ENCODE results near the gene FARP1. TPM values are rescaled to one million over a fixed set of nuclear protein-coding genes. Genes with fewer than 3 reads are reported as not detected.

FARP1 gene
- total and polyA plus RNA-seq, 3 experiments from 2014 or later, result 0.16 to 0.27 (median 0.26) TPM

DNA sequence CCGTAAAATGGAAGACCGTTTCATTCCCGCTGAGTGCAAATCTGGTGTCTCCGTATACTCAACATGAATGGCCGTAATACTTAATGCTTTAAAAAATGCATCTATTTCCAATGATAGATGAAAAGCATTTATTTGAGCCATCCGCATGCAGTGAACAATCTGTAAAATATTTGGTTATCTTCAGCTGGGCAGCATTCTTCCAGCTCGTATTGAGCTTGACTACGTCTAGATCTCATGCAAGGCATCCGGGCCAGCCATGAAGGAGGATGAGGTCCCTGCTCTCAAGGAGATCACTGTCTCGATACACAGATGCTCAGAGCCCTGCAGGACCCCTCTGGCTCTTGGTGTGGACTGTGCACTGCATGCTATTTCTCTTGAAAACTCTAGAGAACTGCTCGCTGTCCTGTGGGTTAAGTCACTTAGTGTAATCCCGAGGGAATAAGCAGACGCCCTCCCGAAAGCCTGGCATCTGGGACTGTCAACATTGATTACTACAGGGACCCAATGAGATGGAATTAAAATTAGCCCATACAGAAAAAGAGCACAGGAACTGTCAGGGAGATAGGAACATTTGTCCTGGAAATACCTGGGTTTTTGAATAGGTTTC lies 146.5 kb downstream of the FARP1 start:
- Mint-ChIP-seq H3K36me3 (no peaks in the 10 kb centered on the region), H3K27ac (no peak overlapping the region), H3K9me3 (no peaks in the 10 kb centered on the region), H3K4me1 (no peaks in the 10 kb centered on the region), H3K27me3 (peaks cover 14 to 17% of the 10 kb centered on the region in 2 donors), H3K4me3 (no peak overlapping the region)
- Histone ChIP-seq H3K4me1 (ENCODE audit: insufficient read depth, low read length) (no peaks in the 10 kb centered on the region), H3K27me3 (ENCODE audit: insufficient read depth, low read length, poor library complexity, severe bottlenecking) (no peaks in the 10 kb centered on the region), H3K27ac (ENCODE audit: low read depth, low read length) (no peak overlapping the region), H3K36me3 (ENCODE audit: insufficient read depth, low read length) (no peaks in the 10 kb centered on the region), H3K9me3 (ENCODE audit: low read length) (no peaks in the 10 kb centered on the region), H3K4me3 (ENCODE audit: low read length) (no peak overlapping the region)
- ChIA-PET POLR2A (no interaction called here), CTCF (no interaction called here)
- no peak for DNase-seq

DNA sequence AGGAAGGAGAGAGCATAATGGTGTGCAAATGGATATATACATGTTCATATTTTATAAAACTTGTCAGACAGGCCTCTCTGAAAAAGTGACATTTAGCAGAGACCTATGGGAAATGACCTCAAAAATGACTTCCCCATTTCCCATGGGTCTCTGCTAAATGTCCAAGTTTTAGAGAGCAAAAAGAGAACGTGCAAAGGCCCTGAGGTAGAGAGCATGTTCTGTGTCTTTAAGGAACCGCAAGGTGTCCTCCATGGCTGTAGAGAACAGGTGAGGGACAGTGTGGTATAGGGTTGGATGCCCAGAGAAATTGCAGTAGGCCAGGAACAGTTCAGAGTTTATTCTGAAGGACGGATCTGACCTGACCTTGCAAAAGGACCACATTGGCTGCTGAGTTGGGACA lies 147.4 kb downstream of the FARP1 start:
- Histone ChIP-seq H3K27ac (ENCODE audit: low read depth, low read length) (no peak overlapping the region), H3K4me3 (ENCODE audit: low read length) (no peak overlapping the region), H3K4me1 (ENCODE audit: insufficient read depth, low read length) (no peaks in the 10 kb centered on the region), H3K36me3 (ENCODE audit: insufficient read depth, low read length) (no peaks in the 10 kb centered on the region), H3K9me3 (ENCODE audit: low read length) (no peaks in the 10 kb centered on the region), H3K27me3 (ENCODE audit: insufficient read depth, low read length, poor library complexity, severe bottlenecking) (no peaks in the 10 kb centered on the region)
- no peaks in the 10 kb centered on the region for H3K36me3 Mint-ChIP-seq
- no peak for DNase-seq
- CTCF ChIA-PET, result no interaction called here
- no peak overlapping the region for H3K27ac Mint-ChIP-seq
- H3K27me3 Mint-ChIP-seq, result peaks cover 16 to 17% of the 10 kb centered on the region in 2 donors
- no peaks in the 10 kb centered on the region for H3K4me1 Mint-ChIP-seq
- POLR2A ChIA-PET, result no interaction called here
- H3K9me3 Mint-ChIP-seq, result no peaks in the 10 kb centered on the region
- no peak overlapping the region for H3K4me3 Mint-ChIP-seq

DNA sequence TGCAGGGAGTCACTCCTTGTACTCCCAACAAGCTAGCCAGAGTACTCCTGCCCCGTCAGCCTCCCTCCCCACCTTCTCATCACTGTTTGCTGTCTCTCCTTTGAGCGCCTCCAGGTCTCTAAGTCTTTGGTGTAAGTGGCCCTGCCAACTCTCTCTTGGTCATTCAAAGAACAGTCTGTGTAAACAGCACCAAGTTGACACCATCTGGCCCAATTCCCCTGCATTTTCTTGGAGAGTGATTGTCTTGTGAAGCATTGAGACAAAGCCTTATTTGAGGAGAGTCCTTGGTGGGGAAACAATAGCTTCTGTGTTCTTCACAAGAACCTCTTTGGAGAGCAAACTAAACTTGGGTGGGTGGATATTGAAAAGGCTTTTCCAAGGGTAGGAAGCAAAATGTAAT lies 148.8 kb downstream of the FARP1 start:
- no peaks in the 10 kb centered on the region for H3K36me3 ChIP-seq (ENCODE audit: insufficient read depth, low read length)
- CTCF ChIA-PET, result no interaction called here
- no peak for DNase-seq
- H3K4me3 ChIP-seq (ENCODE audit: low read length), result no peak overlapping the region
- no peaks in the 10 kb centered on the region for H3K4me1 ChIP-seq (ENCODE audit: insufficient read depth, low read length)
- Mint-ChIP-seq H3K27me3 (peaks cover 16 to 22% of the 10 kb centered on the region in 2 donors), H3K9me3 (no peaks in the 10 kb centered on the region), H3K27ac (no peak overlapping the region), H3K4me1 (no peaks in the 10 kb centered on the region), H3K36me3 (no peaks in the 10 kb centered on the region), H3K4me3 (no peak overlapping the region)
- H3K27me3 ChIP-seq (ENCODE audit: insufficient read depth, low read length, poor library complexity, severe bottlenecking), result no peaks in the 10 kb centered on the region
- H3K9me3 ChIP-seq (ENCODE audit: low read length), result no peaks in the 10 kb centered on the region
- POLR2A ChIA-PET, result no interaction called here
- H3K27ac ChIP-seq (ENCODE audit: low read depth, low read length), result no peak overlapping the region

DNA sequence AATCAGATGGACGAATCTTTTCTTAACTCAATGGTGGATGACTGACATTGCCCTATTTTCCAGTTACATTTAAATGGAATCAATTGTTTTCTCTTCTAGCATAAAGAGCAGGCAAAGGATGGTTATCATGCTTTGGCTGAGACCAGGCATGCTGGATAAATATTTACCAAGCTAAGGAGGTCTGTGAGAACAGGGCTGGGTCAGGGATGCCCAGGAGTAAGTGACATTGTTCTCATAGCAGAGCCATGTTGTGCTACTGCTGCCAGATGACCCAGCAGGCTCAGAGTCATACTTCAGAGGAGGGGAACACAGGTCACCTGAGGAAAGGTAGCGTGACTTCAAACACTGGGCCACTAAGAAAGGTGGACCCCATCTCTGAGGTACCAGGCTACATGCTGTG lies 150.2 kb downstream of the FARP1 start:
- CTCF ChIA-PET, result no interaction called here
- POLR2A ChIA-PET, result no interaction called here
- Mint-ChIP-seq H3K27ac (no peak overlapping the region), H3K27me3 (peaks cover 13 to 22% of the 10 kb centered on the region in 2 donors), H3K4me1 (no peaks in the 10 kb centered on the region), H3K9me3 (no peaks in the 10 kb centered on the region), H3K4me3 (no peak overlapping the region), H3K36me3 (no peaks in the 10 kb centered on the region)
- Histone ChIP-seq H3K27me3 (ENCODE audit: insufficient read depth, low read length, poor library complexity, severe bottlenecking) (no peaks in the 10 kb centered on the region), H3K9me3 (ENCODE audit: low read length) (no peaks in the 10 kb centered on the region), H3K4me1 (ENCODE audit: insufficient read depth, low read length) (no peaks in the 10 kb centered on the region), H3K36me3 (ENCODE audit: insufficient read depth, low read length) (no peaks in the 10 kb centered on the region), H3K27ac (ENCODE audit: low read depth, low read length) (no peak overlapping the region), H3K4me3 (ENCODE audit: low read length) (no peak overlapping the region)
- DNase-seq, result no peak

DNA sequence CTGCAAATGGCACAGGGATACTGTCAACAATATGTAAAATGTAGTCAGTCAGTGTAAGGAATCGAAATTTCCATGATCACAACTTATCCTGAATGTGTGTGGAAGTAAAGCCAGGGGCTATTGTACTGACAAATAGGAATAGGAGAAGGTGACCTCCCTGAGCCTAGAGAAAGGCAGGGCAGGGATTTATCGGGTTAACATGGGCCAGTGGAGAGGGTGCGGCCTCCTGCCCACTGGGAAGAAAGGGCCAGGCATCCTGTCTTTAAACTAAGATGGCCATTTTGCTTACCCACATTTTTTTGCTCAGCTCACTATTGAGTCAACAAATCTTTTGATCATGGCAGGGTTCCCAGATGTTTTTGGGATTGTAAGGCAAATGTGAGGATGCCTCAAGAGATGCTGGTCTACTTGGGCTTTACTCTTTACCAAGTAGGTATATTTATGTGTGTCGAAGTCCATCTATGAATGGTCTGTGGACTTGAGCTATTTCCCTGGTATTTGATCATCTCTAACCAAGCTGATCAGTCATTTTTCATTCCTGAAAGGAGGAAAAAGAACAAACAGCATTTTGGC lies 150.8 kb downstream of the FARP1 start:
- Mint-ChIP-seq H3K4me1 (no peaks in the 10 kb centered on the region), H3K27me3 (peaks cover 13 to 22% of the 10 kb centered on the region in 2 donors), H3K36me3 (no peaks in the 10 kb centered on the region), H3K9me3 (no peaks in the 10 kb centered on the region), H3K4me3 (no peak overlapping the region), H3K27ac (no peak overlapping the region)
- Histone ChIP-seq H3K4me3 (ENCODE audit: low read length) (no peak overlapping the region), H3K4me1 (ENCODE audit: insufficient read depth, low read length) (no peaks in the 10 kb centered on the region), H3K9me3 (ENCODE audit: low read length) (no peaks in the 10 kb centered on the region), H3K27ac (ENCODE audit: low read depth, low read length) (no peak overlapping the region), H3K36me3 (ENCODE audit: insufficient read depth, low read length) (no peaks in the 10 kb centered on the region), H3K27me3 (ENCODE audit: insufficient read depth, low read length, poor library complexity, severe bottlenecking) (no peaks in the 10 kb centered on the region)
- ChIA-PET POLR2A (no interaction called here), CTCF (no interaction called here)
- no peak for DNase-seq

DNA sequence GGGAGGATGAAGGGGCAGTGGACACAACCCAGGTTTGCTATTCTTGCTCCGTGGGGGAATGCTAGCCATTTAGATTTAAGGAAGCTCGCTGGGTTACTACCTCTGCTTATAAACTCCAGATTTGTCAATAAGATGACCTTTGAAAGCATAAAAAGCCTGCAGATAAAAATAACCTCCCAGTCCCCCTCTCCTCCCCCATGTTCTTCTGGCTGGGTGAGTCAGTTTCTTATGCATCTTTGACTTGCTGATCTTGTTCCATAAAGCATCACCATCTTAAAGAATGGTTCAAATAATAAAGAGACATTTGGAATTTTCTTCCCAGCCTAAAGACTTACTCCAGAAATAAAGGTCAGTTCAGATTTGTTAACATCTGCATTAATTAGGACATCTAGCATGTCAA lies 152.5 kb downstream of the FARP1 start:
- Mint-ChIP-seq H3K27ac (no peak overlapping the region), H3K27me3 (peaks cover 7 to 11% of the 10 kb centered on the region in 2 donors), H3K36me3 (no peaks in the 10 kb centered on the region), H3K9me3 (no peaks in the 10 kb centered on the region), H3K4me1 (no peaks in the 10 kb centered on the region), H3K4me3 (no peak overlapping the region)
- Histone ChIP-seq H3K9me3 (ENCODE audit: low read length) (no peaks in the 10 kb centered on the region), H3K27ac (ENCODE audit: low read depth, low read length) (no peak overlapping the region), H3K4me1 (ENCODE audit: insufficient read depth, low read length) (no peaks in the 10 kb centered on the region), H3K36me3 (ENCODE audit: insufficient read depth, low read length) (no peaks in the 10 kb centered on the region), H3K4me3 (ENCODE audit: low read length) (no peak overlapping the region), H3K27me3 (ENCODE audit: insufficient read depth, low read length, poor library complexity, severe bottlenecking) (no peaks in the 10 kb centered on the region)
- CTCF ChIA-PET, result no interaction called here
- POLR2A ChIA-PET, result no interaction called here
- DNase-seq, result no peak

DNA sequence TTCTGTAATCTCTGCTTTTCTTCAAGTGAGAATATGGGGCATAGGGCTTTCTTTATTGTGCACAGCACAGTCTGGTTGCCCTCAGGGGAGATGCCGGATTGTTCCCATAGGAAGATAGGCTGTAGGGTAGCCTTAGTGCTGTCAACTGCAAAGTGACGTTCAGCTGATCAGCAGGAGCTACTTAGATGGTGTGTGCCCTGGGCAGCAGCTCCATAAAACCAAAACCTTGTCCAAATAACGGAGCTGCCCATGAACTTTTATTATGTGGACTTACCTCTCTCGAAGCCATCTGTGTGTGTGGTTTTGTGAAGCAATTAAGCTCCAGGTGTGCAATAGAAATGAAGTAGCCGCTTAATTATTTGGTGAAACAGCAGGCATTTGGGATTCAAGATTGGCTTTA lies 154.2 kb downstream of the FARP1 start:
- DNase-seq, result no peak
- H3K27me3 Mint-ChIP-seq, result peaks cover 4 to 8% of the 10 kb centered on the region in 2 donors
- no peak overlapping the region for H3K4me3 ChIP-seq (ENCODE audit: low read length)
- H3K27ac Mint-ChIP-seq, result no peak overlapping the region
- H3K4me1 Mint-ChIP-seq, result no peaks in the 10 kb centered on the region
- CTCF ChIA-PET, result no interaction called here
- H3K36me3 Mint-ChIP-seq, result no peaks in the 10 kb centered on the region
- H3K36me3 ChIP-seq (ENCODE audit: insufficient read depth, low read length), result no peaks in the 10 kb centered on the region
- H3K4me3 Mint-ChIP-seq, result no peak overlapping the region
- no peaks in the 10 kb centered on the region for H3K27me3 ChIP-seq (ENCODE audit: insufficient read depth, low read length, poor library complexity, severe bottlenecking)
- POLR2A ChIA-PET, result no interaction called here
- no peak overlapping the region for H3K27ac ChIP-seq (ENCODE audit: low read depth, low read length)
- H3K9me3 ChIP-seq (ENCODE audit: low read length), result no peaks in the 10 kb centered on the region
- no peaks in the 10 kb centered on the region for H3K9me3 Mint-ChIP-seq
- no peaks in the 10 kb centered on the region for H3K4me1 ChIP-seq (ENCODE audit: insufficient read depth, low read length)

DNA sequence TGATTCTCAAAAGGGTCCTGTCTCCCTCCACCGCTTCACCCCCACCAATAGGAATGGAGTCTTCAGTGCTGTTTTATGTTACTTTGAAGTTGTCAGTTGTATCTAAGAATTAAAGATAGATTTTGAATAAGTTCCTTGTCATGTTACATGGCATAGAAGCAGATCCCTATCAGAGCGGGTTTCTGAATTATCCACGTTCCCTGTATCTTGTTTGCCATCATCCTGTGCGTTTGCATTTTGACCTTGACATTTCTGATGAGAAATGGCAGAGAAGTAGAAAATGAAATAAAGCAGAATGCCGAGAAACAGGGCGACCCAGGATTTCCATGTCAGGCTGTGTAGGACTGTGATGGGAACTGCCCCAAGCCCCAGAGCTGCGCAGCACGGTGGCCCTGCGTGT lies 154.9 kb downstream of the FARP1 start:
- Mint-ChIP-seq H3K4me3 (no peak overlapping the region), H3K27me3 (peaks cover 4 to 11% of the 10 kb centered on the region in 2 donors), H3K4me1 (no peaks in the 10 kb centered on the region), H3K9me3 (no peaks in the 10 kb centered on the region), H3K36me3 (no peaks in the 10 kb centered on the region), H3K27ac (no peak overlapping the region)
- Histone ChIP-seq H3K27me3 (ENCODE audit: insufficient read depth, low read length, poor library complexity, severe bottlenecking) (no peaks in the 10 kb centered on the region), H3K4me3 (ENCODE audit: low read length) (no peak overlapping the region), H3K9me3 (ENCODE audit: low read length) (no peaks in the 10 kb centered on the region), H3K27ac (ENCODE audit: low read depth, low read length) (no peak overlapping the region), H3K4me1 (ENCODE audit: insufficient read depth, low read length) (no peaks in the 10 kb centered on the region), H3K36me3 (ENCODE audit: insufficient read depth, low read length) (no peaks in the 10 kb centered on the region)
- ChIA-PET POLR2A (no interaction called here), CTCF (no interaction called here)
- no peak for DNase-seq

DNA sequence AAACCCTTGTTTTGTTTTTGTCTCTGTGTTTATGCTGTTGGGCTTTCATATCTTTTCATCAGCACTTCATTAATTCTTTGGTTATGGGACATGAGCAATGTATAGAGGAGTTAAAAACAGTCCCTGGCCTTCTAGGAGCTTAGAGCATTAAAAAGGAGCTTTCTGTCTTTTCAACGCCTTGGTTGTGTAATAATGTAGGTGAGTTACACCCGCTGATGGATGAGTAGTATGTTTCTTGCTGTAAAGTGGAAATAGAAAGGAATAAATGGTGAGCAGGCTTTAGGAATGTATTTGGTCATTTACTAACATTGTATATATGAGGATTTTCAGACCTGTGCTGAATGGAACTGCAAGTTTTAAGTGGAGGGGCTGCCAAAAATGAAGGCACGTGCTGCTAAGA lies 155.7 kb downstream of the FARP1 start:
- Histone ChIP-seq H3K36me3 (ENCODE audit: insufficient read depth, low read length) (no peaks in the 10 kb centered on the region), H3K27ac (ENCODE audit: low read depth, low read length) (no peak overlapping the region), H3K4me1 (ENCODE audit: insufficient read depth, low read length) (no peaks in the 10 kb centered on the region), H3K9me3 (ENCODE audit: low read length) (no peaks in the 10 kb centered on the region), H3K4me3 (ENCODE audit: low read length) (no peak overlapping the region), H3K27me3 (ENCODE audit: insufficient read depth, low read length, poor library complexity, severe bottlenecking) (no peaks in the 10 kb centered on the region)
- no peak overlapping the region for H3K27ac Mint-ChIP-seq
- H3K9me3 Mint-ChIP-seq, result no peaks in the 10 kb centered on the region
- CTCF ChIA-PET, result no interaction called here
- H3K27me3 Mint-ChIP-seq, result peaks cover 1 to 8% of the 10 kb centered on the region in 2 donors
- H3K36me3 Mint-ChIP-seq, result no peaks in the 10 kb centered on the region
- DNase-seq, result no peak
- POLR2A ChIA-PET, result no interaction called here
- no peak overlapping the region for H3K4me3 Mint-ChIP-seq
- H3K4me1 Mint-ChIP-seq, result no peaks in the 10 kb centered on the region

Measured in CD8-positive, alpha-beta memory T cell (primary cell).